Activated CD4-positive, alpha-beta T cell treated with anti-CD3 and anti-CD28 coated beads, Interleukin-2, amount 50 U/mL, for 16 hours (primary cell): ENCODE results near the gene BMPR1A.

ENCODE experiments used
- DNase-seq: peaks from one replicate; pipeline ENCODE4 v3.0.0-alpha.2; 2020

The BMPR1A gene

GRCh38 chr10:86768412-86769062 is 12.1 kb downstream of the BMPR1A start:
- DNase-seq, result no peak

DNA sequence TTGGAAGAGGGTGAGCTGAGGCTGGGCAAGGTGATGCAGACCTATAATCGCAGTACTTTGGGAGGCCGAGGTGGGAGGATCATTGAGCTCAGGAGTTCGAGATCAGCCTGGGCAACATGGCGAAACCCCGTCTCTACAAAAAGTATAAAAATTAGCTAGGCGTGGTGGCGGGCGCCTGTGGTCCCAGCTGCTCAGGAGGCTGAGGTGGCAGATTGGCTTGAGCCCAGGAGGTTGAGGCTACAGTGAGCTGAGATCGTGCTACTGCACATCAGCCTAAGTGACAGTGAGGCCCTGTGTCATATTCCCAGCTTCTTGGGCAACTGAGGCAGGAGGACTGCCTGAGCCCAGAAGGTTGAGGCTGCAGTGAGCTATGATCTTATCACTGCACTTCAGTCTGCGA is 13.6 kb downstream of the BMPR1A start:
- DNase-seq, result no peak

DNA sequence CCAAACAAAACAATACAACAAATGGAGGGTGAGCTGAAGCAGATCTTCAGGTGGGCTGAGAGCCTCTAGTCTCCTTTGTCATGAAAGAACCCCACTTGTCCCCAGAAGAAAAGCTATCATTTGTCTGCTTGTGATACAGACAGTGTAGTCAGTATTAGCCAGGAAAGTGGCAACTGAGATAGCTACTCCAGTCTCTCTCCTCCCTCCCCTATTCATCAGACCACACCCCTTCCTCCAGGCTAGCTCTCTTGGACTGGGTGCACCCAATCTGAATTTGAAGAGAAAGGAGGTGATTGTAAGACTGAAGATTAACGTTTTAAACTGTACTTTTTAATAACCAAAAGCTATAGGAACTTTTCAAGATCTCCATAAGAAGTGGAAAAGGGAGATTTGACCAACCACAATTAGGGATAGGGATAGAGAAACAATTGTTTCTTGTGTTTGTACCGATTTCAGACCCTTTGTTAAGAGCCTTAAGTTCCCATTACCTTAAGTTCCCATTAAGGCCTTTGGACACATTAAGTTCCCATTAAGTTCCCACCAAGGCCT is 14.1 kb downstream of the BMPR1A start:
- DNase-seq, result no peak

GRCh38 chr10:86773498-86773897 is 17.1 kb downstream of the BMPR1A start:
- DNase-seq, result no peak

GRCh38 chr10:86775056-86775869 is 18.8 kb downstream of the BMPR1A start:
- DNase-seq, result peak; percentile 44

DNA sequence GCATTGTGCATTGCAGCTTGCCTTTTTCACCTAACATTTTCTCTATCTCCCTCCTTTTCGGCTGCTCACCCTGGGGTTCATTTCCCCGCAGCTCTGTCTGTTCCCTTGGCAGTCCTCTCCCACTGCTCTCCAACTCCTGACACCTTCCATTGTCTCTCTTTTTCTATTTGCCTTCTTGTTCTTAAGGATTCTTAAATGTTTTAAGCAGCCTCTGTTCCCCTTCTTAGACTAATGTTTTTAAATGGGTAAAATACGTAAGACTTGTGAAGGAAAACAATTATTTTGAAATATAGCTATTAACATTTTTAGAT is 19.4 kb downstream of the BMPR1A start:
- no peak for DNase-seq

- no peak for DNase-seq
These were observed 23.0 kb downstream of the BMPR1A start for GRCh38 chr10:86779220-86780017.

DNA sequence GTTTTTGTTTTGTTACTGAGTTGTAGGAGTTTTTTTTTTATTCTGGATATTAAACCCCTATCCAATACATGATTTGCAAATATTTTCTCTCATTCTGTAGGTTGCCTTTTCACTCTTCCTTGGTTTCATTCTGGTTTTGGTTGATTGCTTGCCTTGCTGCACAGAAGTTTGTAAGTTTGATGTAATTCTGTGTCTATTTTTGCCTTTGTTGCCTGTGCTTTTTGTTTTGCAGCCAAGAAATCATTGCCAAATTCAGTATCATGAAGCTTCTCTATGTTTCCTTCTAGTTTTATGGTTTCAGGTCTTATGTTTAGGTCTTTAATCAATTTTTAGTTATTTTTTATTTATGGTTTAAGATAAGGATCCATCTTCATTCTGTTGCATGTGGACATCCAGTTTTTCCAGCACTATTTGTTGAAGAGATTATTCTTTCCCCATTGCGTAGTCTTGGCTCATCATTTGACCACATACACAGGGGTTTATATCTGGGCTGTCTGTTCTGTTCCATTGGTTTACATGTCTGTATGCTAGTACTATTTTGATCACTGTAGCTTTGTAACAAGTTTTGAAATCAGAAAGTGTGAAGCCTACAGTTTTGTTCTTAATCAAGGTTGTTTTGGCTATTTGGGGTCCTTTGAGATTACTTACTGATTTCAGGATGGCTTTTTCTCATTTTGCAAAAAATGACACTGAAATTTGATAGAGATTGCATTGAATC is 26.4 kb downstream of the BMPR1A start:
- DNase-seq, result peak; percentile 63

DNA sequence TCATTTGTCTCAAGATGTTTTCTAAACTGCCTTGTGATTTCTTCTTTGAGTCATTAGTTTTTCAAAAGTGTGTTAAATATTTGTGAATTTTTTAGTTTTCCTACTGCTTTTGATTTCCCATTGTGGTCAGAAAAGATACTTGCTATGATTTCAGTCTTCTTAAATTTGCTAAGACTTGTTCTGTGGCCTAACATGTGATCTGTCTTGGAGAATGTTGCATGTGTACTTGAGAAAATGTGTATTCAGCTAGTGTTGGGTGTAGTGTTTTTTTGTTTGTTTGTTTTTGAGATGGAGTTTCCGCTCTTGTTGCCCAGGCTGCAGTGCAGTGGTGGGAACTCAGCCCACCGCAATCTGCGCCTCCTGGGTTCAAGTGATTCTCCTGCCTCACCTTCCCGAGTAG is 28.6 kb downstream of the BMPR1A start:
- DNase-seq, result no peak

DNA sequence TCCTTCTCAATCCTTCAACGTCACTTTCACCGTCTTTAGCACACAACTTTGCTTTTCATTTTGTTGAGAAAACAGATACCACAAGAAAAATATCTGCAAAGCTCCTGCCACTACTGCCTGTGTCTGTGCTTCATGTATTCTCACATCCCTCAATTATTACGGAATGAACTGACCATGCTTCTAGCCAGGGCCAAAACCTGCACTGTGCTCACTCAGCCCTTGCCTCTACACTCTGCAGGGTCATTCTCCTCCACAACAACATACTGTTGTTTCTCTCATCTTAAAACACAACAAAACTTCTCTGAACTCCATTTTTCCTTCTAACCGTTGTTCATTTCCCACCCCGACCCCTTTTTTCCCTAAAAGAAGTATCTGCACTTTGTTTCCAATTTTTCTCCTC is 29.5 kb downstream of the BMPR1A start:
- DNase-seq, result no peak

DNA sequence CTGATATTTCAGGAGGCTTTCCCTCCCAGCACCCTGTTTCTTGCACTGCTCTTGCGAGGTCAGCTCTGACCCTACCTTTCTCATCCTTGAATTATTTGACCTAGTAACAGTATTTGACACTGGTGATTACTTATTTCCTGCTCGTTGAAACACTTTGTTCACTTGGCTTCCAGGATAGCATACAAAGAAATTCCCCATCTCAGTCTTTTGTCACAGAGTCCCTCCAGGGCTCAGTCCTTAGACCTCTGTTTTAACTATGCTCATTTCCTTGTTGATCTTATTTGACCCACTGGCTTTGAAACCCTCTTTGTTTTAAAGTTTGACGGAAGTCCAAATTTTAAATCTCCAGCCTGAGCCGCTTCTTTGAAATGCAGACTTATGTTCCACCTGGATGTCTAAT is 29.9 kb downstream of the BMPR1A start:
- DNase-seq, result no peak

GRCh38 chr10:86790394-86790793 is 34.0 kb downstream of the BMPR1A start:
- DNase-seq, result no peak

- no peak for DNase-seq
These were observed 36.2 kb downstream of the BMPR1A start for GRCh38 chr10:86792461-86793167.

- DNase-seq, result no peak
These were observed 37.3 kb downstream of the BMPR1A start for GRCh38 chr10:86793696-86794095.

- no peak for DNase-seq
These were observed 38.9 kb downstream of the BMPR1A start for GRCh38 chr10:86795353-86795752.

DNA sequence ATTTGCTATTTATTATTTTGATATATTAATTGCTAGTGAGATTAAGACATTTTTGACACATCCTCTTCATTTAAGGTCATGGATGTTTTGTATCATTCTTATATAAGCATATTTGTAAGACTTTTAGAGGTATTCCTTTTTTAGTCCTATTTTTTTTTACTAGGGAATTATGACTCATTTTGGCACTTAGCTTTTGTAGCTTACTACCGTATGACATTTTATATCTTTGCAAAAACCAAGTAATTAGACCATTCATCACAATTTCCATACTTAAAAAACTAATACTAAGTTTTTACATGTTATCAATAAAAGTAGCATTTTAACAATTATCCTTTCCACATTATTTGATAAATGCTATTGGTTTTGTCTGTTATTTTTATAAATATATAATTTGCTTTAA is 41.6 kb downstream of the BMPR1A start:
- no peak for DNase-seq

- DNase-seq, result peak; percentile 40
These were observed 42.2 kb downstream of the BMPR1A start for GRCh38 chr10:86798611-86799010.

DNA sequence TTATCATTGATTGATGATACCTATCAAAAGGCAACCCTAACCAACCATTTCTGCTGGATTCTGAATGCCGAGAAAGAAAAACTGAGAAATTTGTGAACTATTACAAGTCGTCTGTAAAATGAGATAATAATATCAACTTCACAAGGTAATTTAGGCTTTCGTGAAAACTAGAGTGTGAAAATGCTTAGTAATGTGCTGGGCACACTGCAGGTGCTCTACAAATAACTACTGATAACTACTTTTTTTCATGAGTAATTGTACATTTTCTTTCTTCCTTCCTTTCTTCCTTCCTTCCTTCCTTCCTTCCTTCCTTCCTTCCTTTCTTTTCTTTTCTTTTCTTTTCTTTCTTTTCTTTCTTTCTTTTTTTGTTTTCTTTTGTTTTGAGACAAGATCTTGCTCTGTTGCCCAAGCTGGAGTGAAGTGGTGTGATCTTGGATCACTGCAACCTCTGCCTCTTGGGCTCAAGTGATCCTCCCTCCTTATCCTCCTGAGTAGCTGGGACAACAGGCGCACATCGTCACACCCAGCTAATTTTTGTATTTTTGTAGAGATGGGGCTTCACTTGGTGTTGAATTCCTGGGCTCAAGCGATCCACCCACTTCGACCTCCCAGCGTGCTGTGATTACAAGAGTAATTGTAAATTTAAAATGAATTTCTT is 42.9 kb downstream of the BMPR1A start:
- DNase-seq, result no peak

DNA sequence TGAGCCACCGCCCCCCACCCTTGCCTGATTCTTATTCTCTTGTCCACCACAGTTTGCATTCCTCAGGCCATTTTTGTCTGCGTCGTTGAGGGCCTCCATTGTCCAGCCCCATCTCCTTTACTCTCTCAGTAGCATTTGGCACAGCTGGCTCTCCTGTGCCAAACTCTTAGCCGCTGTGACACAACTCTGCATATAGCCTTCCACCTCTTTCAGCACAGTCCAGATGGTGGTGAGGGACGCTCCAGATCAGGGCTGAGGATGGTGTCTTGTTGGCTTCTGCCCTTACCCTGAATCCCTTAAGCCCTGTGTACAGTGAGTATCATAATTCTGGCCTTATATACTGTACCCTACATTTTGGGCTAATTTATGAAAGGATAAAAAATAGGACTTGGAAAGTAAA is 45.6 kb downstream of the BMPR1A start:
- DNase-seq, result no peak

DNA sequence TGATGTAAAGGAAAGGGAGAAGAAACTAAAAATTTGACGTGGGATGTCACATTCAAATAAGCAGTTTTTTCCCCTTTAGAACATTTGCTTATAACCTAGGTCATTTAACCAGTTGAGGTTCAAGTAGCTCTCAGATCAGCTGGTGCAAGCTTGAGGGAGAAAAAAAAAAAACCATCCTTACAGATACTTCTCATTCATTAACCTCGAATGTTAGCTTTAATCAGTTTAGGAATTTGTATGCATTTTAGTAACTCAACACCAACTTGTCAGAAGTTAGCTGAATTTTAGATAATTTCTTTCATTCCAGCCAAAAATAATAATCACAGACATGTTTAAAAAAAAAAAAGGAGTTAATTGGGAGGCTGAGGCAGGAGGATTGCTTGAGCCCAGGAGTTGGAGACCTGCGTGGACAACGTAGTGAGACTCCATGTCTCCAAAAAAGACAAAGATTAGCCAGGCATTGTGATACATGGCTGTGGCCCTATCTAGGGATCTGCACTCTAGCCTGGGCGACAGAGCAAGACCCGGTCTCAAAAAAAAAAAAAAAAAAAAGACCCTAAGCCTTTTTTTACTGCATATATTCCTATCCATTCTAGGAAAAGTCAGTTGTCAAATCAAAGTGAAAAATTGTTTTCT is 46.2 kb downstream of the BMPR1A start:
- DNase-seq, result no peak

- DNase-seq, result no peak
These were observed 46.7 kb downstream of the BMPR1A start for GRCh38 chr10:86803156-86803555.
